NOMO-1 treated with DMSO at 0.1 percent for 48 hours (cell line): ENCODE data around the gene CSNK2A2.

ENCODE experiments used
- DNase-seq: peaks from one replicate; lab custom pipeline; 2025; ENCODE audit not compliant: unreplicated experiment; lab: John Stamatoyannopoulos, UW

The CSNK2A2 gene

GRCh38 chr16:58198022-58198683 is at the start of gene CSNK2A2:
Gene CSNK2A2, minus strand, starts transcription at chr16:58198106. Its CDS starts 370 bp downstream, at chr16:58197736.
- DNase-seq, result peak; percentile 65

GRCh38 chr16:58243528-58244004 is 45.7 kb upstream of the CSNK2A2 start:
- DNase-seq, result no peak

- no peak for DNase-seq
Measured at GRCh38 chr16:58236831-58237230, 38.9 kb upstream of the CSNK2A2 start.

- peak; percentile 38 for DNase-seq
Measured at GRCh38 chr16:58236231-58236690, 38.4 kb upstream of the CSNK2A2 start.

GRCh38 chr16:58235663-58236062 is 37.8 kb upstream of the CSNK2A2 start:
- DNase-seq, result no peak

GRCh38 chr16:58234831-58235595 is 37.1 kb upstream of the CSNK2A2 start:
- no peak for DNase-seq

GRCh38 chr16:58230259-58230658 is 32.4 kb upstream of the CSNK2A2 start:
- DNase-seq, result no peak

GRCh38 chr16:58226790-58227189 is 28.9 kb upstream of the CSNK2A2 start:
- DNase-seq, result no peak

- DNase-seq, result no peak
Measured at GRCh38 chr16:58225965-58226602, 28.2 kb upstream of the CSNK2A2 start.

- DNase-seq, result no peak
Measured at GRCh38 chr16:58222532-58223316, 24.8 kb upstream of the CSNK2A2 start.

GRCh38 chr16:58219432-58219831 is 21.5 kb upstream of the CSNK2A2 start:
- no peak for DNase-seq

- no peak for DNase-seq
Measured at GRCh38 chr16:58218786-58219185, 20.9 kb upstream of the CSNK2A2 start.

- no peak for DNase-seq
Measured at GRCh38 chr16:58217311-58217925, 19.5 kb upstream of the CSNK2A2 start.

- DNase-seq, result no peak
Measured at GRCh38 chr16:58212824-58213655, 15.1 kb upstream of the CSNK2A2 start.

GRCh38 chr16:58211846-58212245 is 13.9 kb upstream of the CSNK2A2 start:
- no peak for DNase-seq

- no peak for DNase-seq
Measured at GRCh38 chr16:58211245-58211644, 13.3 kb upstream of the CSNK2A2 start.

- DNase-seq, result no peak
Measured at GRCh38 chr16:58205276-58206036, 7.5 kb upstream of the CSNK2A2 start.

- no peak for DNase-seq
Measured at GRCh38 chr16:58201163-58201562, 3.3 kb upstream of the CSNK2A2 start.
